Osteocyte (in vitro differentiated cells): Measurements from ENCODE around the gene FARS2. TPM values are rescaled to one million over a fixed set of nuclear protein-coding genes. Genes with fewer than 3 reads are reported as not detected.

Source experiments
- DNase-seq: peaks from one replicate; pipeline ENCODE4 v3.0.0; 2021; ENCODE audit warnings: mixed read lengths; ENCODE audit not compliant: unreplicated experiment; ENCODE audit errors: extremely low spot score
- H3K27ac Mint-ChIP-seq: one replicate; pipeline ENCODE4 v1.8.0; 2021; ENCODE audit warnings: mild to moderate bottlenecking, mixed read lengths; ENCODE audit not compliant: unreplicated experiment
- H3K27me3 Mint-ChIP-seq: one replicate; pipeline ENCODE4 v1.8.0; 2021; ENCODE audit warnings: mixed read lengths; ENCODE audit not compliant: unreplicated experiment
- H3K36me3 Mint-ChIP-seq: one replicate; pipeline ENCODE4 v1.8.0; 2021; ENCODE audit warnings: mixed read lengths; ENCODE audit not compliant: unreplicated experiment
- H3K4me1 Mint-ChIP-seq: one replicate; pipeline ENCODE4 v1.8.0; 2021; ENCODE audit warnings: mixed read lengths; ENCODE audit not compliant: unreplicated experiment
- H3K4me3 Mint-ChIP-seq: one replicate; pipeline ENCODE4 v1.8.0; 2021; ENCODE audit warnings: mild to moderate bottlenecking, moderate library complexity, mixed read lengths; ENCODE audit not compliant: unreplicated experiment
- H3K9me3 Mint-ChIP-seq: one replicate; pipeline ENCODE4 v1.8.0; 2021; ENCODE audit warnings: mixed read lengths; ENCODE audit not compliant: unreplicated experiment
- total RNA-seq: library from RNA; stranded (reverse); gene quantifications from 2 replicates; pipeline ENCODE4 v1.2.1, GENCODE V29; 2021
- TF ChIP-seq, protein P1 (sequence below): fragments of 200-600 bp; sonication (generic); IDR thresholded peaks from 2 replicates; pipeline ENCODE4 v1.5.0; 2021; ENCODE audit warnings: antibody characterized with exemption, mild to moderate bottlenecking, moderate library complexity

Gene FARS2
- total RNA-seq, 1 donor from 2014 or later, result 17.4 TPM

DNA sequence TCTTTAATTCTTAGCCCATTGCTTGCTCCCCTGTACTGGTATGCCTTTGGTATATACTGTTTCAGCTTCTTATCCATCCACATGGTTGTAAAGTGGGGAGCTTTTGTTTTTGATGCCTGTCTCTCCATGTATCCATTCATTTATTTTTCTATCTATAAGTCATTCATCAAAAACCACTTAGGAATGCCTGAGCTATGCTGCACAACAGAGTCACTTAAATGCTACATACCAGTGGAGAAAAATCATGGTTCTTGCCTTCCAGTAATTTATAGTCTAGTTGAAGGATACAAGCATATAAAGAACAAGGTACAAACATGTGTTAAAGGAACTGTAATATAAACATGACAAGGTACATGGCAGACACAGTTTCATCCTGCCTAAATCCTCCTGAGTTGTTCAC is 398.2 kb downstream of the FARS2 start:
- peaks cover 7% of the 10 kb centered on the region for H3K9me3 Mint-ChIP-seq
- H3K4me3 Mint-ChIP-seq, result no peak overlapping the region
- H3K36me3 Mint-ChIP-seq, result peaks cover 3% of the 10 kb centered on the region
- H3K27me3 Mint-ChIP-seq, result no peaks in the 10 kb centered on the region
- H3K27ac Mint-ChIP-seq, result no peak overlapping the region
- TF ChIP-seq, protein P1, sequence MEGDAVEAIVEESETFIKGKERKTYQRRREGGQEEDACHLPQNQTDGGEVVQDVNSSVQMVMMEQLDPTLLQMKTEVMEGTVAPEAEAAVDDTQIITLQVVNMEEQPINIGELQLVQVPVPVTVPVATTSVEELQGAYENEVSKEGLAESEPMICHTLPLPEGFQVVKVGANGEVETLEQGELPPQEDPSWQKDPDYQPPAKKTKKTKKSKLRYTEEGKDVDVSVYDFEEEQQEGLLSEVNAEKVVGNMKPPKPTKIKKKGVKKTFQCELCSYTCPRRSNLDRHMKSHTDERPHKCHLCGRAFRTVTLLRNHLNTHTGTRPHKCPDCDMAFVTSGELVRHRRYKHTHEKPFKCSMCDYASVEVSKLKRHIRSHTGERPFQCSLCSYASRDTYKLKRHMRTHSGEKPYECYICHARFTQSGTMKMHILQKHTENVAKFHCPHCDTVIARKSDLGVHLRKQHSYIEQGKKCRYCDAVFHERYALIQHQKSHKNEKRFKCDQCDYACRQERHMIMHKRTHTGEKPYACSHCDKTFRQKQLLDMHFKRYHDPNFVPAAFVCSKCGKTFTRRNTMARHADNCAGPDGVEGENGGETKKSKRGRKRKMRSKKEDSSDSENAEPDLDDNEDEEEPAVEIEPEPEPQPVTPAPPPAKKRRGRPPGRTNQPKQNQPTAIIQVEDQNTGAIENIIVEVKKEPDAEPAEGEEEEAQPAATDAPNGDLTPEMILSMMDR, result no peak
- H3K4me1 Mint-ChIP-seq, result no peaks in the 10 kb centered on the region
- DNase-seq, result no peak

DNA sequence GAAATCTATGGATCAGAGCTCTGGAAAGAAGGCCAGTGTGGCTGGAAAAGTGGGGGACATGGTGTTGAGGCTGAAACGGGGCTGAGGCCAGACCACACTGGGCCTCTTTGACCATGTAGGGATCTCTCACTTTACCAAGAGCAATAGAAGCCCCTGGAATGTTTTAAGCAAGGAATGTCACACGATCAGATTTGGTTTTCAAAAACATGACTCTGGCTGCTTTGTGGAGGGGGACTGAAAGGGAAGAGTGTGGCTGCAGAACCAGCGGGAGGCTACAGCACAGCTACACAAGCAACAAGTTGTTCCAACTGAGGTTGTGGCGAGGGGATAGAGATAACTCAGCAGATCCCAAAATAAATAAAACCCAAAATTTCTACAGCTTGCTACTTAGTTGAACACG is 399.5 kb downstream of the FARS2 start:
- H3K27ac Mint-ChIP-seq, result no peak overlapping the region
- no peak for DNase-seq
- H3K27me3 Mint-ChIP-seq, result no peaks in the 10 kb centered on the region
- no peak overlapping the region for H3K4me3 Mint-ChIP-seq
- TF ChIP-seq, protein P1, result no peak
- no peaks in the 10 kb centered on the region for H3K4me1 Mint-ChIP-seq
- peaks cover under 1% of the 10 kb centered on the region for H3K36me3 Mint-ChIP-seq
- H3K9me3 Mint-ChIP-seq, result peaks cover under 1% of the 10 kb centered on the region

GRCh38 chr6:5662797-5663196 is 401.5 kb downstream of the FARS2 start:
- no peak overlapping the region for H3K4me3 Mint-ChIP-seq
- no peaks in the 10 kb centered on the region for H3K4me1 Mint-ChIP-seq
- no peaks in the 10 kb centered on the region for H3K27me3 Mint-ChIP-seq
- no peaks in the 10 kb centered on the region for H3K36me3 Mint-ChIP-seq
- no peaks in the 10 kb centered on the region for H3K9me3 Mint-ChIP-seq
- no peak for DNase-seq
- no peak overlapping the region for H3K27ac Mint-ChIP-seq
- TF ChIP-seq, protein P1, result no peak

DNA sequence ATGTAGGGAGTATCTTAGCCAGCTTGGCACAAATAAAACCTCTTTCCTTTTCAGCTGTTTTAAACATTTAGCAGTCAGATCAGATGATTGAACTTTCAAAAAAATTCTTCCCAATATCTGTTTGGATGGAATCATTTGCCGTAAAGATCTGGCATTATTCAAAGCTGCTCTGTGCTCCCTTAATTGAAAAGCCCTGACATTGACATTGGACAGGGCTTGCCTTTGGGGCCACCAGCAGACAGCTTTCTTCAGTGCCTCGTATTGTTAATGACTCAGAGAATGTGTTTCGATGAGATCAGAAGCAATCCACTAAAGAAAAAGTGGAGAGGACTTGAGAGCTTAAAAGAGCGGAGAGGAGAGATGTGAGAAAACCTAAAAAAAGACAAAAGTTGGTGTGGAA is 401.9 kb downstream of the FARS2 start:
- Mint-ChIP-seq H3K27me3 (no peaks in the 10 kb centered on the region), H3K27ac (no peak overlapping the region), H3K9me3 (no peaks in the 10 kb centered on the region), H3K4me3 (no peak overlapping the region), H3K4me1 (no peaks in the 10 kb centered on the region), H3K36me3 (no peaks in the 10 kb centered on the region)
- TF ChIP-seq, protein P1, result no peak
- no peak for DNase-seq

- no peak for DNase-seq
- H3K27me3 Mint-ChIP-seq, result no peaks in the 10 kb centered on the region
- H3K27ac Mint-ChIP-seq, result no peak overlapping the region
- H3K36me3 Mint-ChIP-seq, result no peaks in the 10 kb centered on the region
- TF ChIP-seq, protein P1, result no peak
- H3K4me1 Mint-ChIP-seq, result no peaks in the 10 kb centered on the region
- H3K4me3 Mint-ChIP-seq, result no peak overlapping the region
- no peaks in the 10 kb centered on the region for H3K9me3 Mint-ChIP-seq
Observed at GRCh38 chr6:5663739-5664138, 402.4 kb downstream of the FARS2 start.
